TTC549 (cell line): ENCODE data around the gene NAGPA.
"Not testable (repeated sequence)": the region's sequence is repeated elsewhere in the genome, so short reads cannot be mapped to it uniquely, and the experiment has no call there.

Source experiments
- FAIRE-seq: peaks from 2 replicates; lab custom pipeline; 2012; peaks lifted over from hg19 to GRCh38; lab: Jason Lieb, UNC

The NAGPA gene

DNA sequence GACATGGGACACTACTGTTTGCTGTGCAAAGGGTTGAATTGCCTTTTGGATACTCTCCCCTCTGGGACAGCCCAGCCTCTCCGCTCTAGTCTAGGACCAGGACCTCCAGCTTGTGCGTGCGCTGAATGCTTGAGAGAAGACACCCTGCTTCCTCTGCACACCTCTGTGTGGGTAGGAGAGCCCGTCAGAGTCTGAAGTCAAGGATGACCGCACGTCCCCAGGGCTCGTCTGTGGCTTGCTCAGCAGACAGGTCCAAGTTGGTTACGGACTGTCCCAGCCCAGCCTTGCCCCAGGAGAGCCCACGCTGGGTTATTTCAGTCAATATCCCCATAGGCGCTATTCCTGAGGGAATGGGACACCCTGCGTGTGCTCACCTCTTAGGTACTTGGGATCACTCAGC, 28.3 kb upstream of the NAGPA start:
- FAIRE-seq = no peak

DNA sequence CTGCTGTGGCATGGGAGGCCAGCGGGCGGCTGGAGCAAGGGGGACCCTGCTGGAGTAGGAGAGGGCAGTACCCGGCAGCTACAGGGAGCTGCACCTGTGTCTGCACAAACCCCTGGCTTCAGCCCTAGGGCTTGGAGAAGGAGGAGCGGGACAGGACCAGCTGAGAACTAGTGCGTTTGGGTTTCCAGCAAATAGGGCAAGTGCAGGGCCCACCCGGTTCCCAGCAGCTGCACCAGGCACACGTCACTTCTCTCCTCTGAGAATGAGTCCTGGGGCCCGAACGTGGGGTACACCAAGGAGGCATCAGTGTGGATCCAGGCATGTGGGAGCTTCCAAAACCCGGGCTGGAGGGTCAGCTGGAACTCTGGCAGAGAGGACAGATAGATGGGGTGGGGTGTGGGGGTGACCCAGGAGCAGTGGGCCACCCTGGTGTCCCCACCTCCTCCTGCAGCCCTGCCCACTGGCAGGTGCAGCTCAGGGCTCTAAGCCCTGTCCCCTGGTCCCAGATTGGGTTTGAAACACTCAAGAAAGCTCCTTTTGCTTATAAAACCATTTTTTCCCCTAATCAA, 26.4 kb upstream of the NAGPA start:
- FAIRE-seq = no peak

DNA sequence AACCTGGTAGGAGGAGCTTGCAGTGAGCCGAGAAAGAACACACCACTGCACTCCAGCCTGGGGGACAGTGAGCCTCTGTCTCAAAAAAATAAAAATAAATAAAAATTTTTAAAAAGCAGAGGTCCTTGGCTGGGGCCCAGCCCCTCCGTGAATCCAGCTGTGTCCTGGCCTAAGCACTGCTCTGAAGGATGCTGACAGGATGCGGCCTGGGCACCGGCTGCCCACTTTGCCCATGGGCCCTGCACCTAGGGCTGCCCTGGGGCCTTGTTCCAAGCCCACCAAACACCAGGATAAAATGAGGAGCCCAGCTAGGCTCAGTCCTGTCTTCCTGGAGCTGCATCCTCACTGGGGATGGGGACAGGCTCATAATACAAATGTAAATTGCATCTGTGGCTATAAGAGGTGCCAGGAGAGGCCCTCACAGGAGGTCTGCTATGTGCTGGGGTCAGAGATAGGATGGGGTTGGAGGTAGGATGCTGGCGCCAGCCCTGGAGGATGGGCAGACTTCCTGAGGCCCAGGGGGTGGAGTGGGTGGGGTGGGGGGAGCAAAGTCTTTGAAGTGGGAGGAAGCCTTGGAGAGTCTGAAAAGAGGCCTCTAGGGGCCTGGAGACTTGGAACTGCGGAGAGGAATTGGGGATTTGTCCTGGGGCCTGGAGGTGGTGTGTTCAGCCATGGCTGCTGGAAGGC, 25.8 kb upstream of the NAGPA start:
- FAIRE-seq = no peak

DNA sequence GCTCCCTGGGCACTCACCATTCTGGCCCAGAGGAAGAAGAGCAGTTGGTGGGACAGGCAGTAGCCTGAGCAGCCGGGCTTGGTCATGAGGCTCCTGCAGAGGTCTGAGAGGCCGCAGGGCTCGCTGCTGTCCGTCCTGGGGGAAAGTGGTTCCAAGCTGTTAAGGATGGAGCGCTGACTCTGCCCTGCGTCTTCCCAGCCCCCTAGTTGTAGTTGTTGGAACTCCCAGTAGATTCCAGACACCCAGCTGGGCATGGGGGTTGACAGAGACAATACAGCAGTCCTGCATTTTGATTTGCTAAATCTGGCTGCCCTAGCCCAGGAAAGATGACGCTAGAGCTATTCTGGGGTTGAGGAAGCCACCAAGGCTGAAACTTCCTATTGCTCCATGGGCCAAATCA, 24.7 kb upstream of the NAGPA start:
- no peak for FAIRE-seq

DNA sequence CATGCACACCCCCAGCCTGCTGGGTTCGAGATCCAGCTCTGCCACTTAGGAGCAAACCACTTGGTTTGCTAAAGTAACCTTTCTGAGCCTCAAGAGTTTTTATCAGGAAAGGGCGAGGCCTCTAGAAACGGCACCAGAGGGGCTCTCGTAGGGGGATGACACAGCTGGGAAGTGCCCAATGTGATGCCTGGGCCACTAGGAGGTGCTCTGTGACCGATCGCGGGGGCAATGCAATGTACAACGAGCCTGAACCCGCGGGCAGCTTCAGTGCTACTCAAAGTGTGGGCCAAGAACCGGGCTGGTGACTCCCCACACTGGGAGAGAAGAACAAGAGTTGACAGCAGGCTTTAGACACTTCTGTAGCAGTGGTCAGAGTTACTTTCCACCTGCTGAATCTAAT, 22.6 kb upstream of the NAGPA start:
- FAIRE-seq = no peak

DNA sequence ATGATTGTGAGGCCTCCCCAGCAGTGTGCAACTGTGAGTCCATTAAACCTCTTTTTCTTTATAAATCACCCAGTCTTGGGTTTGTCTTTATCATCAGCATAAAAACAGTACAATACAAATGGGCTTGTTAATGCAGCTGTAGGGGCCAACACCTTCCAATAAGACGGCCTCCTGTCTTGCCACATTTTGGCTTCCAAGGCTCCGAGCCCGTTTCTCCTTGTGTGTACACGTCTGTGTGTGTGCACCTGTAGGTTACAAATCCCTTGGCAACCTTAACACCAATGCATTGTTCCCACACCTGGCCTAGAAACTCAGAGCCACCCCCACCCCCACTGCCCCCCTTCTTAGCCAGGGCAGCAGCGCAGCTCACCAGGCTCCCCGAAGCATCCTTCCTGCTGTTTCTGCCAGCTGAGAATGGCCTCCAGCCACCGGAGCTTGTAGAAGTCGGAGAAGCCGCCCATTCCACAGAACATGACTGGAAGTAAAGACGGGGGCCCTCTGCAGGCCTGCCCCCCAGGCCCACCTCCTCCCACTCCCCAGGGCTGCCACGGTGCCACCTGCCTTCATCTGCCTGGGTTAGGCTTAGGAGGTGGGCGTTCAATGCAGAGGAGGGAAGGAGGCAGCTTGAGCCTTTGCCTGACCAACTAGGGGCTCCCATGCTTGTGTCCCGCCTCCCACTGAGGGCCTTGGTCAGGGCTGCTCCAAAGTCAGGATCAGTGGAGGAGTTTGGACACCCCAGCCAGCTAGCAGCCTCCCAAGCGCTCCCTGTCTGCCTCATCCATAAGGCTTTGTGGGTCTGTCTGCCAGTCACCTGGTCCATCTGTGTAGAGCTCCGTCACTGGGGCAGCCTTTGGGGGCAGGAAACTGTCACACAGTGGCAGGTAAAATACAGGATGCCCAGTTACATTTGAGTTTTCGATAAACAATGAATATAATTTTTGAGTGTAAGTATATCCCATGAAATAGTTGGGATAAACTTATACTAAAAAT, 21.4 kb upstream of the NAGPA start:
- FAIRE-seq = no peak

DNA sequence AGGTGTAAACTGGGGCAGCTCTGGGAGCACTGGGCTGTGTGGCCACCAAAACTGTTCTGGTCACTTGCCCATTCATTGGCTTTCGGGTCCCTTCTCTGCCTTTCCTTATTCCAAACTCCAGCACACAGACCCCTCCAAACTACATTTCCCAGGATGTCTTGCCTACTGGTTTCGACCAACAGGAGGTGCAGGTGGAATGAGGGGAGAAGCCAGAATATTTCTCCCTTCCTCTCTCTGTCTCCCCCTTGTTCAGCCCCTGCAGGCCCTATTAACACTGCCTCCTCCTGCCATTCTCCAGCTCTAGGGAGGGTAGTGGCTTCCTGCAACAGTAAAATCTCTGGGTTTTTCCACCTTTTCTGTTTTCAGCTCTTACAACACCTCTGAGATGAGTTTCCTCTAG, 13.2 kb upstream of the NAGPA start:
- no peak for FAIRE-seq

DNA sequence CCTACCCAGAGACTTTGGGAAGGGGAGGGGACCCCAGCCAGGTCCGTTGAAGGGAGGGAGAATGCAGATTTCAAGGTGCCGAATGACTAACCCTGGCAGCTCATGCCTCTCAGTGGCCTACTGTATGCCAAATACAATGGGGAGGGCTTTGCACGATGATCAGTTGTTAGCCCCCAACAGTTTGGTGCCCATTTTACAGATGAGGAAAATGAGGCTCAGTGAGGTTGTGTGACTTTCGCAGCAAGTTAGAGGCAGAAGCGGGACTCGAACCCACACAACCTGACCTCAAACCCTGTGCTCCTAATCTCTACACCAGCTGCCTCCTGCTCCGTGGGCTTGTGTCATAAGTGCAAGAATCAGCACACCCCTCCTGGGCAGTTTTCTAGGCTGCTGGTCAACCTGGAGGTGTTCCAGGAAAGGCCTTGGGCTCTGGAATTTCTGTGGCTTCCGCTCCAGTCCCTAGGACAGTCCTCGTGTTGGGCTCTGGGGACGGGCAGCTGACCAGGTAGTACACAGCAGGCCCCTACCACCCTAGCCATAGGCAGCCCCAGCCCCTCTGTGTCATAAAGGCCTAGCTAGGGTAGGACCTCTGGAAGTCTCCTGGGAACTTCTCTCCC, 11.9 kb upstream of the NAGPA start:
- no peak for FAIRE-seq

DNA sequence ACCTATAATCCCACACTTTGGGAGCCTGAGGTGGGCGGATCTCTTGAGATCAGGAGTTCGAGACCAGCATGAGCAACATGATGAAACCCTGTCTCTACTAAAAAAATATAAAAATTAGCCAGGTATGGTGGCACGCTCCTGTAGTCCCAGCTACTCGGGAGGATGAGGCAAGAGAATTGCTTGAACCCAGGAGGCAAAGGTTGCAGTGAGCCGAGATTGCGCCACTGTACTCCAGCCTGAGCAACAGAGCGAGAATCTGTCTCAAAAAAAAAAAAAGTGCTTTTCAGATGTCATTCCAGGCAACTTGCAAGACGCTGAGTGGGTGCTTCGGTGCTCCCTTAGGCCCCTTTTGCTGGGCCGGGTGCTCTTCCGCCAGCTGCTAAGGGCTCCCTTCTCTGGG, 10.8 kb upstream of the NAGPA start:
- FAIRE-seq = not testable (repeated sequence)

DNA sequence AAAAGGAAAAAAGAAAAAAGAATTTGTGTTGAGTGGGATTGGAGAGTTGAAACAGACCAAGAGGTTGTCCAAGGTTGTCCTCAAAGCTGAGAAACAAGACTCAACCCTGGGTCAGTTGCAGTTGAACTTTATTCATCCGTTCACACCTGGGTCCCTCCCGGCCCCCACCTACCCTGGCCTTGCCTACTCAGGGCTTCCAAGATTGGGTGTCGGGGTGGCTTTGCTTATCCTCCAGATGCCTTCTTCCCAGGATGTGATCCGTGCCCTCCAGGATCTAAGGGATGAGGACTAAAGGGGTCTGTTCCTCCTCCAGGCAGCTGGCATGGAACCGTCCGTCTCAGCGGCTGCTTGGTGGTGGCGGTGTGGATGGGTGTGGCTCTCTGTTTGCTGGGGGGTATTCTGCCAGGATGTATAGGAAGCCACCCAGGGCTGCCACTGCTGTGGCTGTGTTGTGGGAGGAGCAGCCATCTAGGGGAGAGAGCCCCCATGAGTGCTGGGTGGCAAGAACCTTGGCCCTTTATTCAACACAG, 10.3 kb upstream of the NAGPA start:
- FAIRE-seq = no peak

DNA sequence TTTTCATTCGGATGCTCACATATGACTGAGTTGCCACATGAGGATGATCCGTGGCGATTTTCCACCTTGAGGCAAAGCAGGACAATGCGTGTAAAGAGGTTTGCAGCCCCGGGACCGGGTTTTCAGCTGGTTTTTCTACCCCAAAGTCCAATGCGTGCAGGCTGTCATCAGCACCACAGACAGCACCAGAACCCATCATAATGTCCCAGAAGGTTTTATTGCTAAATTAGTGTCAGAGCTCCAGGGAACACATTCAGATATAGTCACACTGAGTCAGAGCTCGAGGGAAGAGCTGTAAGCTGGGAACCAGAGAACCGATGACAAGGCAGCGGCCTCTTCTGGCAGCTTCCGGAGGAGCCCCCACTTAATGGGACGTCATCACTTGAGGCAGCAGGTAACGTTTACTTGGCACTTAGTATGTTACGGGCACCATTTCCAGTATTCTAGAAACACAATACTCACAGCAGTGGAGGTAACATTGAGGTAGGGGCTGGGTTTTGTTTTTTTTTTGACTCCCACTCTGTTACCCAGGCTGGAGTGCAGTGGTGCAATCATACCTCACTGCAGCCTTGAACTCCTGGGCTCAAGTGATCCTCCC, 8.9 kb upstream of the NAGPA start:
- FAIRE-seq = no peak

DNA sequence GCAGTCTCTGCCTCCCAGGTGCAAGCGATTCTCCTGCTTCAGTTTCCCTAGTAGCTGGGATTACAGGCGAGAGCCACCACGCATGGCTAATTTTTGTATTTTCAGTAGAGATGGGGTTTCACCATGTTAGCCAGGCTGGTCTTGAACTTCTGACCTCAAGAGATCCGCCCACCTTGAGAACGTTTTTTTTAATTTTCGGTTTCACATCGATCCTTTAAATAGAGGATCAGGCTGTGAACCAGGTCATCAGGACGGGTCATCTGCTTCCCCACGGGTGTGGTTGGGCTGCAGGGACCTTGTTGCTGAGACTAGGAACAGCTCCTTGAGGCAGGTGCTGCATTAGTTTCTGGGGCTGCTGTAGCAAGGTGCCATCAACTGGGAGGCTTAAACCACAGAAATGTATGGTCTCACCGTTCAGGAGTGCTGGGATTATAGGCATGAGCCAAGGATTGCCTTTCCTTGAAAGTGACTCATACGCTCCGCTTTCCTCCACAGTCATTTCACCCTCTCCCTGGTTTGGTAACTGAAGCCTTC, 7.9 kb upstream of the NAGPA start:
- no peak for FAIRE-seq

DNA sequence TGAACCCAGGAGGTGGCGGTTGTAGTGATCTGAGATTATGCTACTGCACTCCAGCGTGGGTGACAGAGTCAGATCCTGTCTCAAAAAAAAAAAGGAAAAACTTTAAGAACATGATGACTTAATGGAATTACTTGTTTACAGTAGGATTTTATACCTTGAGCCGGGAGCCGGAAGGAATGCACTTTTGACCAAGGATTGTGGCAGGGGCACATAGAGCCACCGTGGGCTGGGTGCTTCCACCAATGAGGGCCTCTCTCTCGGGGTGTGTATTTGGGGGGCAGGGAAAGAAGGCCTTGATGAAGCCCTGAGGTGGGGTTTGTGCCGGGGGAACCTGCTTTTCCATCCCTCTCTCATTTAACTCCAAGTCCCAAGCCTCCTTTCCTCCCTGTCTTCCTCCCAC, 6.7 kb upstream of the NAGPA start:
- no peak for FAIRE-seq

DNA sequence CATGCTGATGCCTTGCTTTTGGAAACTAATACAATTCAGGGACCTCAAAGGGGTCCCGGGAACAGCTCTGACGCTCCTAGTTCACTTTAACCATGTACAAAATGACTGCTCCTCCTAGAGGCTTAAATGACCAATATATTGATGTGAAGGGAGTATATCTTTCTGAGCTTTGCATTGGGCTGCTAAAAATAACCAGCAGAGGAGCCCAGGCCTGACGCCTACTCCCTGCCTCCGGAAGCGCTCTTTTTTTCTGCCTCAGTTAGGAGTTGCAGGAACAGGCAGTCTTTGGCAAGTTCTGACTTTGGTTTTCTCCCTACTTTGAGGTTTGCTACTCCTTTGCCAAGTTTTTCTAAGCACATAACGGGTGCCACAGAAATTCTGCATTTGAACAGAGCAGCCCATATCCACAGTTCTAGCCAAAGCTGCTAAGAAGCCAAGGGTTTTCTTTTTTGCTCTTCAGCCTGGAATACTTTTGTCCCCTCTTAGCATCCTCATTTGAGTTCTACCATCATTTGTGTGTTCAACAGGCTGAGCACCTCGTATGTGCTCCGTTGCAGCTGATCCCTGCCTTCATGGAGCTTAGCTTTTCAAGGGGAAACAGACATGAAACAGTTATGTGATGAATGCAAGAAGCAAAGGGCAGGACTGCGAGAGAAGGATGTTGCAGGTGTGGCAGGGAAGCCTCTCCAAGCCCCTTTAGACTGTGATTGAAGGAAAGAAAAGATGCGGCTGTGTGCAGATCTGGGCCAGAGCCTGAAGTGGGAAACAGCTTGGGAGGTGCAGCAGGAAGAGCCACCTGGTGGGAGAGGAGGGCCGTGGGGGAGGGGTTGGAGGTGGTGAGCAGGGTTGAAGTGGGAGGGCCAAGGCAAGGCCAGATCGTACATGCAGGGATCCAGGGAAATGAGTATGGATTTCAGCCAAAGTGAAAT, 2.8 kb upstream of the NAGPA start:
- no peak for FAIRE-seq

DNA sequence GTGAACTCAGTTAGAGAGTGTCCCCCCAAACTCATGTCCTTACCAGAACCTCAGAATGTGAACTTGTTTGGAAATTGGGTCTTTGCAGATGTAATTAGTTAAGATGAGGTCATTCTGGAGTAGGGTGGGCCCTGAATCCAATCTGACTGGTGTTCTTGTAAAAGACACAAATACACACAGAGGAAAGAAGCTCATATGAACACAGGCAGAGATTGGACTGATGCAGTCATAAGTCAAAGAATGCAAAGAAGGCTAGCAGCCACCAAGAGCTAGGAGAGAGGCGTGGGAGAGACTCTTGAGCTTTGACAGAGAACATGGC, 2.1 kb upstream of the NAGPA start:
- no peak for FAIRE-seq

DNA sequence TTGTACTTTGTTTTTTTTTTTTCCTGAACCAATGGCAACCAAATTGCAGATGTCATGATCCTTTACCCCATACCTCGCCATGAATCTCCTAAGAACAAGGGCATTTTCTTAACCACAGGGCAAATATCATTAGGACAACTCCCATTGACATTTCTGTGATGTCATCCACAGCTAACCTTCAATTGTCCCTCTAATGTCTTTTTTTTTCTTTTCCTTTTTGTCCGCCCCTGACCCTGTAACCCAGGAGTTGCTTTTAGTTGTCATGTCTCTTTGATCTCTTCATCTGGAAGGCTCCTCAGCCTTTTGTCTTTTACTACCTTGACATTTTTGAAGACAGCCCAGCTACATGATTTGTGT, 410 bp upstream of the NAGPA start:
- FAIRE-seq = no peak

DNA sequence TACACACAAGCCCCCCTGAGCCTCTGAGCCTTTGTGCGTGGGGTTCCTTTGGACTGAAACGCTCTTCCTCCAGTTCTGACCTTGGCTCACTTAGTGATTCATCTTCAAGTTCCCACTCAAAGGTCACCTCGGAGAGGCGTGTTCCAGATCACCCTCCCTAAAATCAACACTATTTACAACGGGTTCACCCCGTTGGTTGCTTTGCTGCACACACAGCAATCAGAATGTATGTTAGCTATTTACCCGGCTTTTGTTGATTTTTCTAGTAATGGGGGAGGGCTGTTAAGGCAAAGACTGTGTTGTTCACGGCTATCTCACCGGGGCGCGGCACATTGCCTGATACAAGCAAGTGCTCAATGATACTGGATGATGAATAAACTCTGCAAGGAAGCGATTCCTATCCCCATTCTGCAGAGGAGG, 977 bp downstream of the NAGPA start:
- FAIRE-seq = no peak

DNA sequence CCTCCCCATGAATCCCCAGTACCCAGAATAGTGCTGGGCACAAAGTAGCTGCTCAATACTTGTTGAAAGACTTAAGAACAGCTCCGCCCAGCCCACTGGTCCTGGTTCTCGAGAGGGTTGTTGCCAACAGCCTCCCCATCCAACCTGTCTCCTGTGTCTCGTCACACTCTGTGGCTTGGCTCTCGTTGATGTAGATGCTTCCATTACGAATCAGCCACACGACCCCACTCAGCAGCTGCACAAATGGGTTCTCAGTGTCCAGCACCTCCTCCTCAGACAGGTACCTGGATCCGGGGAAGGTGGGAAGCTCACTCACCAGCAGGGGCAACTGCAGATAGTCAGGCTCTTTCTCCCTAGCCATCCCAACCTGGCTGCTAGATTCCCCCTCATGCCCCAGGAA, 2.1 kb downstream of the NAGPA start:
- no peak for FAIRE-seq

DNA sequence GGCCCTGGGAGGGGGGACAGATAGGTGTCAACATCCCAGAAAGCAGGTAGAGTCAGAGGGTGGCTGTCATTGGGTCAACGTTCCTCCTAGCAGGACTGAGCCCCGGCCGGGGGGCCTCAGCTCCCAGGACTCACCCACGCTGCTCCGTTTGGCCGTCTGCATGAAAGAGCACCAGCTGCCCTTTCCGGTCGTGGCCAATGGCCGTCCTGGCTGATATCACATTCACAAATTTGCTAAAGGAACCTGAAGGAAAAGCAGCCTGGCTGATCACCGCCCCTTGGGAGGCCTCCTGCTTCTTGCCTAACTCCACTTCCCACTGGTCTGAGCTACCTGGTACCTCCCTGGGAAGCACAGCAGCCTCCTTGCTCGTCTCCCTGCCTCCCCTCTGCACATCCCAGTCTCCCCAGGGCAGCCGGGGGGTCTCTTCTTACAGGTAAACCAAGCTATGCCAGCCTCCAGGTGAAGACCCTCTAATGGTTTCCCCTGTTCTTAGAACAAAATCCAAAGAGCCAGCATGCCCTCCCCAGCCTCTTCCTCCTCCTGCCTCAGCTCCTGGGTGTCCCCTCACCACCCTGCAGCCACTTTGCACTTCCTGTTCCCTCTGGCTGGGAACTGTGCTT, 3.4 kb downstream of the NAGPA start:
- FAIRE-seq = no peak

DNA sequence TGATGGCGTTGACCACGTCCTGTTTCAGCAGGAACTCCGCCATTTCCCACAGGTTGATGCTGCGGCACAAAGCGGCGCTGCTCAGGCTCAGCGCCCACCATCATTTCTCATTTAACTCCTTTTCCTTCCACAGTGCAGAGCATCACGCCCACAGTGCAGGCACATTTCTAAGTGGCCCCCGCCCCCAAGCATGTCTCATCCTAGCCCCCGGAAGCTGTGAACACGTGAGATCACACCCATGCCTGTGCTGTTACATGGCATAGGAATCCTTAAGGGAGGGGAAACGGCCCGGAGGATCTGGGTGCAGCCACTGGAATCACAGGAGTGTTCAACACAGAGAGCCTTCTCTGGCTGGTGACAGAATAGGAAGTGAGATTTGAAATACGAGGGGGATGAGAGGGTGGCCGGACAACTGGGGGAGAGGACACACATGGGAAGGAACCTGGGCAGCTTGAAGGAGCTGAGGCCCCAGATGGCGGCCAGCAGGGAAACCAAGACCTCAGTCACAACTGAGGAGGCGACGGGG, 4.7 kb downstream of the NAGPA start:
- FAIRE-seq = no peak
